ENCODE data around the gene CD38. TPM values are rescaled to one million over a fixed set of nuclear protein-coding genes. Genes with fewer than 3 reads are reported as not detected.
"Not testable (repeated sequence)": the region's sequence is repeated elsewhere in the genome, so short reads cannot be mapped to it uniquely, and the experiment has no call there.

Gene CD38
- total RNA-seq, 2 experiments from 2014 or later = 40.3 to 42.1 TPM

- not testable (repeated sequence) for H3K27ac Mint-ChIP-seq, H3K9me3 Mint-ChIP-seq, H3K4me3 Mint-ChIP-seq, DNase-seq, H3K27me3 Mint-ChIP-seq
- H3K36me3 Mint-ChIP-seq = peaks cover 19% of the 10 kb centered on the region
- peaks cover 28% of the 10 kb centered on the region for H3K4me1 Mint-ChIP-seq
These were observed 24.4 kb downstream of the CD38 start for GRCh38 chr4:15802497-15802896.

- Mint-ChIP-seq H3K27ac (no peak overlapping the region), H3K36me3 (peaks cover 9% of the 10 kb centered on the region), H3K4me1 (peaks cover 30% of the 10 kb centered on the region)
These were observed 27.7 kb downstream of the CD38 start for GRCh38 chr4:15805583-15806517.

GRCh38 chr4:15809058-15809457 is 30.9 kb downstream of the CD38 start:
- Mint-ChIP-seq H3K4me3 (no peak overlapping the region), H3K4me1 (peaks cover 25% of the 10 kb centered on the region), H3K27ac (no peak overlapping the region), H3K9me3 (peaks cover 4% of the 10 kb centered on the region), H3K27me3 (no peaks in the 10 kb centered on the region), H3K36me3 (peaks cover 15% of the 10 kb centered on the region)
- no peak for DNase-seq

More at GRCh38 chr4:15805583-15806517, 27.7 kb downstream of the CD38 start:
- Mint-ChIP-seq H3K4me3 (no peak overlapping the region), H3K9me3 (no peaks in the 10 kb centered on the region), H3K27me3 (no peaks in the 10 kb centered on the region)
- DNase-seq = peak; percentile 14

- DNase-seq = no peak
- Mint-ChIP-seq H3K4me1 (peaks cover 25% of the 10 kb centered on the region), H3K4me3 (no peak overlapping the region), H3K27me3 (no peaks in the 10 kb centered on the region), H3K27ac (no peak overlapping the region), H3K9me3 (peaks cover 4% of the 10 kb centered on the region), H3K36me3 (peaks cover 15% of the 10 kb centered on the region)
These were observed 31.3 kb downstream of the CD38 start for GRCh38 chr4:15809466-15809865.

- Mint-ChIP-seq H3K4me3 (no peak overlapping the region), H3K27ac (no peak overlapping the region), H3K36me3 (peaks cover 19% of the 10 kb centered on the region), H3K27me3 (no peaks in the 10 kb centered on the region), H3K4me1 (peaks cover 15% of the 10 kb centered on the region), H3K9me3 (peaks cover 4% of the 10 kb centered on the region)
- DNase-seq = no peak
These were observed 33.7 kb downstream of the CD38 start for GRCh38 chr4:15811703-15812337.

GRCh38 chr4:15832523-15833451 is 54.7 kb downstream of the CD38 start:
- H3K27me3 Mint-ChIP-seq = no peaks in the 10 kb centered on the region
- peaks cover 7% of the 10 kb centered on the region for H3K9me3 Mint-ChIP-seq
- peaks cover 5% of the 10 kb centered on the region for H3K4me1 Mint-ChIP-seq
- H3K36me3 Mint-ChIP-seq = peaks cover 49% of the 10 kb centered on the region
- H3K27ac Mint-ChIP-seq = no peak overlapping the region
- no peak overlapping the region for H3K4me3 Mint-ChIP-seq
- no peak for DNase-seq

- DNase-seq = no peak
- H3K4me1 Mint-ChIP-seq = peaks cover 2% of the 10 kb centered on the region
- peaks cover 7% of the 10 kb centered on the region for H3K9me3 Mint-ChIP-seq
- H3K27ac Mint-ChIP-seq = no peak overlapping the region
- peaks cover 43% of the 10 kb centered on the region for H3K36me3 Mint-ChIP-seq
- no peak overlapping the region for H3K4me3 Mint-ChIP-seq
- no peaks in the 10 kb centered on the region for H3K27me3 Mint-ChIP-seq
These were observed 55.7 kb downstream of the CD38 start for GRCh38 chr4:15833801-15834200.

- H3K4me1 Mint-ChIP-seq = peaks cover 2% of the 10 kb centered on the region
- H3K36me3 Mint-ChIP-seq = peaks cover 43% of the 10 kb centered on the region
- no peaks in the 10 kb centered on the region for H3K27me3 Mint-ChIP-seq
- H3K9me3 Mint-ChIP-seq = peaks cover 2% of the 10 kb centered on the region
- H3K27ac Mint-ChIP-seq = no peak overlapping the region
- no peak for DNase-seq
- H3K4me3 Mint-ChIP-seq = no peak overlapping the region
These were observed 58.2 kb downstream of the CD38 start for GRCh38 chr4:15836362-15836761.

- H3K27ac Mint-ChIP-seq = no peak overlapping the region
- no peaks in the 10 kb centered on the region for H3K9me3 Mint-ChIP-seq
- H3K4me3 Mint-ChIP-seq = no peak overlapping the region
- no peaks in the 10 kb centered on the region for H3K27me3 Mint-ChIP-seq
- H3K4me1 Mint-ChIP-seq = peaks cover 2% of the 10 kb centered on the region
- DNase-seq = no peak
- H3K36me3 Mint-ChIP-seq = peaks cover 33% of the 10 kb centered on the region
These were observed 59.5 kb downstream of the CD38 start for GRCh38 chr4:15837591-15837990.

- H3K27ac Mint-ChIP-seq, H3K9me3 Mint-ChIP-seq, H3K27me3 Mint-ChIP-seq, H3K4me3 Mint-ChIP-seq, H3K4me1 Mint-ChIP-seq, DNase-seq: not testable (repeated sequence)
- peaks cover 19% of the 10 kb centered on the region for H3K36me3 Mint-ChIP-seq
These were observed 63.1 kb downstream of the CD38 start for GRCh38 chr4:15841194-15841730.

- no peaks in the 10 kb centered on the region for H3K27me3 Mint-ChIP-seq
These were observed 69.6 kb downstream of the CD38 start for GRCh38 chr4:15847746-15848145.

GRCh38 chr4:15848191-15848842 is 70.2 kb downstream of the CD38 start:
- Mint-ChIP-seq H3K4me1 (peaks cover 2% of the 10 kb centered on the region), H3K27ac (no peak overlapping the region), H3K9me3 (no peaks in the 10 kb centered on the region), H3K36me3 (peaks cover 23% of the 10 kb centered on the region), H3K27me3 (no peaks in the 10 kb centered on the region), H3K4me3 (no peak overlapping the region)
- DNase-seq = no peak

More at GRCh38 chr4:15847746-15848145, 69.6 kb downstream of the CD38 start:
- H3K4me1 Mint-ChIP-seq = peaks cover 2% of the 10 kb centered on the region
- H3K9me3 Mint-ChIP-seq = no peaks in the 10 kb centered on the region
- no peak for DNase-seq
- H3K4me3 Mint-ChIP-seq = no peak overlapping the region
- peaks cover 23% of the 10 kb centered on the region for H3K36me3 Mint-ChIP-seq
- H3K27ac Mint-ChIP-seq = no peak overlapping the region

- H3K36me3 Mint-ChIP-seq = peaks cover 23% of the 10 kb centered on the region
- H3K27me3 Mint-ChIP-seq = no peaks in the 10 kb centered on the region
These were observed 73.8 kb downstream of the CD38 start for GRCh38 chr4:15851969-15852368.

GRCh38 chr4:15852524-15852923 is 74.4 kb downstream of the CD38 start:
- H3K4me1 Mint-ChIP-seq = peaks cover 2% of the 10 kb centered on the region
- H3K27me3 Mint-ChIP-seq = no peaks in the 10 kb centered on the region
- no peaks in the 10 kb centered on the region for H3K9me3 Mint-ChIP-seq
- no peak for DNase-seq
- no peak overlapping the region for H3K27ac Mint-ChIP-seq
- peaks cover 22% of the 10 kb centered on the region for H3K36me3 Mint-ChIP-seq
- H3K4me3 Mint-ChIP-seq = no peak overlapping the region

More at GRCh38 chr4:15851969-15852368, 73.8 kb downstream of the CD38 start:
- Mint-ChIP-seq H3K27ac (no peak overlapping the region), H3K4me3 (no peak overlapping the region), H3K4me1 (peaks cover 2% of the 10 kb centered on the region), H3K9me3 (no peaks in the 10 kb centered on the region)
- no peak for DNase-seq

All from activated naive CD8-positive, alpha-beta T cell treated with anti-CD3 and anti-CD28 coated beads for 36 hours (primary cell).